HL-60 (cell line): ENCODE results near the gene ARHGEF11.

Experiments used
- CTCF ChIP-seq: IDR thresholded peaks from one replicate; pipeline ENCODE4 v1.5.1; 2011; ENCODE audit warnings: low read length, control low read depth, inconsistent platforms; ENCODE audit not compliant: insufficient read depth
- GABPA ChIP-seq: IDR thresholded peaks from 2 replicates; pipeline ENCODE4 v1.6.1; 2012; ENCODE audit warnings: low read depth
- POLR2AphosphoS5 ChIP-seq: IDR thresholded peaks from 2 replicates; pipeline ENCODE4 v1.6.1; 2012; ENCODE audit warnings: low read depth
- REST ChIP-seq: IDR thresholded peaks from 2 replicates; pipeline ENCODE4 v1.6.1; 2012; ENCODE audit warnings: low read depth; ENCODE audit not compliant: insufficient replicate concordance

GRCh38 chr1:156964441-156964840 lies 81.1 kb downstream of the ARHGEF11 start:
- TF ChIP-seq POLR2AphosphoS5, result no peak
- no peak for TF ChIP-seq CTCF
- TF ChIP-seq REST, result no peak
- no peak for TF ChIP-seq GABPA
